Measurements from ENCODE around the gene ATP6V1F.

Gene ATP6V1F, protein sequence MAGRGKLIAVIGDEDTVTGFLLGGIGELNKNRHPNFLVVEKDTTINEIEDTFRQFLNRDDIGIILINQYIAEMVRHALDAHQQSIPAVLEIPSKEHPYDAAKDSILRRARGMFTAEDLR

DNA sequence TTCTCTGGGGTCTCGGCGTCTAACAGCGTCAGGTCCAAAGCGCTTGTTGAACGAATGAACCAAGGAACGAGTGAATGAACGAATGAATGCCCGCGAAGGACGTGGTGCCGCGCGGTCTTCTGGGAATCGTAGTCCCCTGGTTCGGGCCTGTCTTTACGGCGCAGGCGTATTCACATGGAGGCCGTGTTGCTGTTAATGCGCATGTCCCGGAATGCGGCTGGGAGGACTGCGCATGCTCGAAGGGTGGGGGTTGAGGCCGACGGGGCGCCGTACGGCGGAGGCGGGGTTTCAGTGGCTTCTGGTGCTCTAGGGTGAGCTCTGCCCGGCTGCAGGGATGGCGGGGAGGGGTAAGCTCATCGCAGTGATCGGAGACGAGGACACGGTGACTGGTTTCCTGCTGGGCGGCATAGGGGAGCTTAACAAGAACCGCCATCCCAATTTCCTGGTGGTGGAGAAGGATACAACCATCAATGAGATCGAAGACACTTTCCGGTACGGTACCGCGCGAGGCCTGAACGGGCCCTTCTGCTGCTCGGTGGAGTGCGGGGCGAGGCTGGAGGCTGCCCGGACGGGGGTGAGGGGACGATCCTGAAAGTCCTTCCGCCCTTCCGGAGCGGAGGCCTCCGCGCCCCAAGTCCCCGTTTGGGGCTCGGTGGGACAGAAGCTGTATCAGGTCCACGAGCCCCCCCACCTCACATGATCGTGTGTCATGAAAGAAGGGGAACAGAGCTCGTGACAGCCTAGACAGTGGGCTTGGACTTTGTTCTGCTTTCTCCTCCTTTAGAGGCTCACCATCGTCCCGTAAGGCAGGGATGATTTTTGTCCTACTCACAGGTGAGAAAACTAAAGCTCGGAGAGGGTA is at the start of gene ATP6V1F:
TSS of gene ATP6V1F (plus strand) at position 286 of the 862 bp plus-strand sequence. CDS start at position 335, 49 bp downstream.
- Mint-ChIP-seq H3K27ac (peak within 1 kb of the TSS; percentile 99), H3K36me3 (ENCODE audit: low read depth) (peaks cover 36% of the 10 kb centered on the region), H3K27me3 (no peaks in the 10 kb centered on the region), H3K9me3 (no peaks in the 10 kb centered on the region), H3K4me3 (peak within 1 kb of the TSS; percentile 99), H3K4me1 (ENCODE audit: low read depth) (peaks cover 22% of the 10 kb centered on the region)
- peak; percentile 100 for DNase-seq

DNA sequence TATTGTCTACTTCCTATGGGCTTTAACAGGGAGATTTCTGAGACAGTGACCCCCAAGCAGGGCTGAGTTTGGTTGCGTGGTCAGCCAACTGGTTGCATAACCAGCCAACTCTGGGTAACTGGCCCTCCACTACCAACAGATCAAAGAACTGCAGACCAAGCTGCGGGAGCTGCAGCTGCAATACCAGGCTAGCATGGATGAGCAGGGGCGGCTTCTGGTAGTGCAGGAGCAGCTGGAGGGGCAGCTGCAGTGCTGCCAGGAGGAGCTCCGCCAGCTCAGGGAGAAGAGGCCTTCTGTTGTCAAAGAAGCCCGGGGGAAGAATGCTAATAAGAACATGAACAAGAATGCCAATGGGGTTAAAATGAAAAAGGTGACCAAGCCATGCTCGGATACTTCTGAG is 48.2 kb upstream of the ATP6V1F start:
- Mint-ChIP-seq H3K27me3 (no peaks in the 10 kb centered on the region), H3K27ac (no peak overlapping the region), H3K36me3 (ENCODE audit: low read depth) (no peaks in the 10 kb centered on the region), H3K4me3 (no peak overlapping the region), H3K9me3 (no peaks in the 10 kb centered on the region), H3K4me1 (ENCODE audit: low read depth) (no peaks in the 10 kb centered on the region)
- no peak for DNase-seq

DNA sequence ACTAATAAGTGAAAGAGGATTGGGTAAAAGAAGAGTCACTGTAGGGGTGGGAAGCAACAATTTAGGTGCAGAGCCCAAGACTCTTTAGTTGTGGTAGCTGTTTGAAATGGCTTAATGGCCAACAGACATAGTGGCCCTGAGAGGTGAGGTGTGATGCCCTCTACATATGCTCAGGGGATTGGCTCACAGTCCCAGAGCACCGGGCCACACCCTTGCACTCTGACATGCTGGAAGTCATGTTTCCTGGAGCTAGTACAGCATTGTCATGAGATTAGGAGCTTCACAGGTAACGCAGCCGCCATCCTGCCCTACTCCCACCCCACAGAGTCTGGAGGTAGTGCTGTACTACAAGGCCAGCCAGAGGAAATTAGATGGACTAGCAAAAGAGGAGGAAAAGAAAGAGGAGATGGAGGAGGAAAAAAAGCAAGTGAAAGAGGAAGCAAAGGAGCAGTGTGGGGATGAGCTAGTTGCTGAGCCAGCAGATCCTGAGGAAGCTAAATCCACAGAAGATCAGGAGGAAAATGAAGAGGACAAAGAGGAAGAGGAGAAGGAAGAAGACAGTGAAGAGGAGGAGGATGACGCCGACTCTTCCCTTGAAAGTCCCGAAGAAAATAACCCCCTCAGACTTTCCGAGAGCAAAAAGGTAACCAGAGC is 47.2 kb upstream of the ATP6V1F start:
- H3K27me3 Mint-ChIP-seq = no peaks in the 10 kb centered on the region
- no peak overlapping the region for H3K4me3 Mint-ChIP-seq
- H3K27ac Mint-ChIP-seq = no peak overlapping the region
- peaks cover 6% of the 10 kb centered on the region for H3K4me1 Mint-ChIP-seq (ENCODE audit: low read depth)
- no peaks in the 10 kb centered on the region for H3K9me3 Mint-ChIP-seq
- no peak for DNase-seq
- H3K36me3 Mint-ChIP-seq (ENCODE audit: low read depth) = no peaks in the 10 kb centered on the region

DNA sequence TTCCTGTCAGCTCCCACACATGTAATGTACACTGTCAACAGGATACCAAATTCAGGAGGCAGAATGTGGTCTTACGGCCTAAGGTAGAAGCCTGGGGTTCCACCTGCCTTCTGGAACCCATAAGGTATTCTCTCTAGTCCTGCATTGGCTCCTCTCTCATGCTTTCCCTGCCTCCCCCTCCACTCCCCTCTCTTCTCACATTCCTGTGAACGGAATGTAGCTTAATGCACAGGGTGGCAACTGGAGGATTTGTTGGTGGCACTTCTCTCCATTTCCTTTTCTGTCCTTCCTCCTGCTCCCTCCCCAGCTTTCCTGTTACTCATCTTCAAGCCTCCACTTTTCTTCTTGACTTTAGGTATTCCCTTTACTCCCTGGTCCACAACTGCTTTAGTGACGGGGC is 44.0 kb upstream of the ATP6V1F start:
- Mint-ChIP-seq H3K27ac (no peak overlapping the region), H3K36me3 (ENCODE audit: low read depth) (no peaks in the 10 kb centered on the region), H3K27me3 (no peaks in the 10 kb centered on the region), H3K4me3 (no peak overlapping the region), H3K9me3 (no peaks in the 10 kb centered on the region), H3K4me1 (ENCODE audit: low read depth) (peaks cover 6% of the 10 kb centered on the region)
- no peak for DNase-seq

DNA sequence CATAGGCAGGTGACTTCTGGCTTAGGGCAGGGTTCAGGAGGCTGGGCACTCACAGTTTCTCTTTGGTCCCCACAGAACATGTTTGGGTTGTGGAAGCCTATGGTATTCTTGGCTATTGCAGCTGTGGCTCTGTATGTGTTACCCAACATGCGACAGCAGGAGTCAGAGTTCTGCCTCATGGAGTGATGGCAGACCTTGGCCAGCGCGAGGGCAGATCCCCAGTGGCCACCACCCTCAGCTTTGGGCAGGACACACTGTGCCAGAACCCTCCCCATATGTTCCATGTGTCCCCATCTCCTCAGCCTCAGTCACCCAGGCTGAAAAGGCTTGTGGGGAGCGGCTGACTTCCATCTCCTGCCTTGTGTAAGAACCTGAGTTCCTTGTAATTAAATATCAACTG is 40.9 kb upstream of the ATP6V1F start:
- Mint-ChIP-seq H3K4me3 (no peak overlapping the region), H3K27ac (no peak overlapping the region), H3K4me1 (ENCODE audit: low read depth) (peaks cover 6% of the 10 kb centered on the region), H3K36me3 (ENCODE audit: low read depth) (no peaks in the 10 kb centered on the region), H3K27me3 (peaks cover 3% of the 10 kb centered on the region), H3K9me3 (no peaks in the 10 kb centered on the region)
- DNase-seq = no peak

DNA sequence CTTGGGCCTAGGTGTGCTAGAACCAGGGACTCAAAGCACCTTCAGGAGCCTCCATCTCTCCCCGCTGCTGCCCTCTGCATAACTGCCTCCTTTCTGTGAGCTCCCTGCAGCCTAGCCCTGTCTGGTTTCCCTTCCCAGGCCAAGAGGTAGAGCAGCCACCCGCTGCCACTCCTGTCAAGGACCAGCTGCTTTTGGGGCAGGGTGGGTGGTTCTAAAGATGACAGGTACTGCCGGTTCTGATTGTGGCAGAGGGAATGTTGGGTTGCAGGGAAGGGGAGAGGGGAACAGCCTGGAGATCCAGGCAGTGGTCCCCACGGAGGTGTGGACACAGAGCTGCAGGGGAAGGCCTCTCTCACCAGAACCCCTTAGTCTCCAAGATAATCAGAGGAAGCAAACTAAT is 36.1 kb upstream of the ATP6V1F start:
- Mint-ChIP-seq H3K4me1 (ENCODE audit: low read depth) (peaks cover 13% of the 10 kb centered on the region), H3K27me3 (peaks cover 44% of the 10 kb centered on the region), H3K36me3 (ENCODE audit: low read depth) (no peaks in the 10 kb centered on the region), H3K9me3 (no peaks in the 10 kb centered on the region), H3K27ac (no peak overlapping the region), H3K4me3 (no peak overlapping the region)
- DNase-seq = no peak

DNA sequence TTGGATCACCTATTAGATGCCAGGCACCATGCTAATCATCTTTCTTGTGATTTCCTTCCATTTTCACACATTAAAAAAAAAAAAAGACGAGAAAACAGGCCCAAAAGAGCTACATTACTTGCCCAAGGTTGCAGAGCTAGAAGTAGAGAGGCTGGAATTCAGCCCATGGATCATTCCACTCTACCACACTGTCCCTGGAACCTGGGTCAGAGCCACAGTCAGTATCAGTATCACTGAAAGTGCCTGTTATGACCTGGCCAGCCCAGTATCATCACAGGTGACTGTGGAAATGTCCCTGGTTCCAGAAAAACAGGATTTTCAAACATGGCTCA is 35.8 kb upstream of the ATP6V1F start:
- peaks cover 47% of the 10 kb centered on the region for H3K27me3 Mint-ChIP-seq
- no peak overlapping the region for H3K27ac Mint-ChIP-seq
- no peak for DNase-seq
- H3K9me3 Mint-ChIP-seq = no peaks in the 10 kb centered on the region
- peaks cover 16% of the 10 kb centered on the region for H3K4me1 Mint-ChIP-seq (ENCODE audit: low read depth)
- no peaks in the 10 kb centered on the region for H3K36me3 Mint-ChIP-seq (ENCODE audit: low read depth)
- no peak overlapping the region for H3K4me3 Mint-ChIP-seq

DNA sequence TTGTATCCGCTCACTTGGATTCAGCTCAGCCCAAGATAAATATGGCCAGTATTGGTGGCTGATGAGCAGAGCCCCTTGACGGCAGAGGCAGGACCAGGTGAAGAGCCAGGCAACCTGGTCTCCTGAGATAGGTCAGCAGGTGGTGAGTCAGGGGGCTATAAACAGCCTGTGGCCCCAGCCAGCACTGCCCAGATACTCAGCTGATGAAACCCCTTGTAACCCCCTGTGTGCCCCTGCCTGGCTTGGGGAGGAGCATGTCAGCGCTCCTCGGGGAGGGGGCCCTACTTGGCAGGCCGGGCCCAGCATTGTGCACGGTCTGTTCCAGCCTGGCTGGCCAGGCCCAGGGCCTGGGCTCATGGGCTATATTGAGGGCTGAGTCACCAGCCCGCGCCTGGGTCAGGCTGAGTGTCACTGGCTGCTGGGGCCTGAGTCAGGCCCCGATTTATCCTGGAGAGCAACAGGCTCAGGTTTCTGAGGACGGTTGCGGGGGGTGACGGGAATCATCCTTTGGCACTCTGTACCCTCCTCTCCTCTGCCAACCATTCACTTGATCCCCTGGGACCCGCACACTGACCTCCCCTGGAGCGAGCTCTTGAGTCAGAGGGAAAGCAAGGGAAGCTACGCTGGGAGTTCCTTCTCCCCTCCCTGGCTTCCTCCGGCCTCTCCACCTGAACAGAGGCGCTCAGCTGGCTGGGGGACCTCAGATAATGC is 35.3 kb upstream of the ATP6V1F start:
- H3K4me3 Mint-ChIP-seq = no peak overlapping the region
- H3K36me3 Mint-ChIP-seq (ENCODE audit: low read depth) = no peaks in the 10 kb centered on the region
- H3K27me3 Mint-ChIP-seq = peaks cover 50% of the 10 kb centered on the region
- DNase-seq = no peak
- H3K9me3 Mint-ChIP-seq = no peaks in the 10 kb centered on the region
- H3K27ac Mint-ChIP-seq = no peak overlapping the region
- peaks cover 17% of the 10 kb centered on the region for H3K4me1 Mint-ChIP-seq (ENCODE audit: low read depth)

DNA sequence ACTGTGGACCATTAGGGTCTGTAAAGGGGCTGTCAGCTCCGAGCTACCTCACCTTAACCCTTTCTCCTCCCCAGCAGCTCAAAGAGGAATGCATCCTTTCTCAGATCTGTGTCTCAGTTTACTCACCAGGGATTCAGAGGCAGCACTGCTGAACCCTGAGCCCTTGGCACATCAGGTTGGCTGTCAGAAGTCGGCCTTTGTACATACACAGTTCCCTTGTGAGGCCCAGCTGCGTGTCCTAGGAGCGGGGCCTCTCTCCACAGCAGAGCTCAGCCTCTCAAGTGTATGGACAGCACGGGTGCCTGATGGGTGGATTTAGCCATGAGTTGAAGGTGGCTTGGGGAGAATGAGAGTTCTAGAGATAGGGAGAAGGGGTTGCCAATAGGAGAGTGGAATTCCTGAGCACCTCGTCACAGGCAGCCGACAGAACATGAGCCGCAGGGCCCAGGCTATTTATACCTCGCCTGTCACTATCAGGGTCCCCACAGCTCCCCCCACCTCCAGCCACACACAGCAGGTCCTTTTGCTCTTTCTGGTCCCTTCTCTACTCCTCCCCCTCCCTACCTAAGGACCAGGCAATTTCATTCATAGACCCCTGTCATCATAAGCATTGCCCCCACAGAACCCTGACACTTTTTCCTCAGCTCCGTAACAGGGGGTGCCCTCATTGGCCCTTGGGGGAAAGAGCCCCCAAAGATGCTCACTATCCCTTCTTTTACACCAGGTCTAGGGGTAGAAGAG is 34.5 kb upstream of the ATP6V1F start:
- Mint-ChIP-seq H3K27me3 (peaks cover 52% of the 10 kb centered on the region), H3K27ac (no peak overlapping the region), H3K4me1 (ENCODE audit: low read depth) (peaks cover 17% of the 10 kb centered on the region), H3K4me3 (no peak overlapping the region), H3K9me3 (no peaks in the 10 kb centered on the region), H3K36me3 (ENCODE audit: low read depth) (no peaks in the 10 kb centered on the region)
- DNase-seq = no peak

DNA sequence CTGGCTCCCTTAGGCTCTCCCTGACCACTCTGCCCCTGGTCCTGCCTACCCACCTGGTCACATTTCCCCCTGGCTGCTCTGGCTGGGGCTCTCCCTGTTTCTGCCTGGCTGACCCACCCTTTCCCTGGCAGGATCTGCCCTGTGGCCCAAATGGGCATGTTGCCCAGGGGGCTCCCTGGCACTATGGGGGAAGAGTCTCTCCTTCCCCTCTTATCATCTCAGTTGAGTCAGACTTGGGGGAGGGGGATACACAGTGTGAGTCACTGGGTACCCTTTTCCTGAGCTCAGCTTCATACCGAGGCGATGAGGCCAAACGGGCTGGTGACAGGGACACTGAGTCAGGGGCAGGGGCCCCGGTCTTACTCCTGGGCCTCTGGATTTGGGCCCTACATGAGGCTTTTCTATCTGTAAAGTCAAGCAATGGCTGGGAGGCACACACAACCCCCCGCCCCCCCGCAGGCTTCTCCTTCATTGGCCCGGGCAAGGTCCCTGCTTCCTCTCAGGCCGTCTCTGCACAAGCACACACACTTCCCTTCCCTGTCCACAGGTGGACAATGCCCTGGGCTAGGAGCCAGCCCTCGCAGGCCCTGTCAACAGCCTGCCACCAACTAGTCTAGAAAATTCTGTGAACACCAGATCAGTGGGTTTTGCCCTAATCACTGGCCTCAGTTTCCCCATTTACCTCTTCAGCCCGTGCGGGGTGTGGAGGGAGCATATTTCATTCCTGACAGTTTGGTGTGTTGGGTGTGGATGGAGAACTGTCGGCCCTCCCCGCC is 33.1 kb upstream of the ATP6V1F start:
- no peak overlapping the region for H3K27ac Mint-ChIP-seq
- DNase-seq = no peak
- H3K9me3 Mint-ChIP-seq = no peaks in the 10 kb centered on the region
- peak overlapping the region; percentile 39 for H3K4me3 Mint-ChIP-seq
- no peaks in the 10 kb centered on the region for H3K36me3 Mint-ChIP-seq (ENCODE audit: low read depth)
- H3K4me1 Mint-ChIP-seq (ENCODE audit: low read depth) = peaks cover 17% of the 10 kb centered on the region
- H3K27me3 Mint-ChIP-seq = peaks cover 52% of the 10 kb centered on the region

DNA sequence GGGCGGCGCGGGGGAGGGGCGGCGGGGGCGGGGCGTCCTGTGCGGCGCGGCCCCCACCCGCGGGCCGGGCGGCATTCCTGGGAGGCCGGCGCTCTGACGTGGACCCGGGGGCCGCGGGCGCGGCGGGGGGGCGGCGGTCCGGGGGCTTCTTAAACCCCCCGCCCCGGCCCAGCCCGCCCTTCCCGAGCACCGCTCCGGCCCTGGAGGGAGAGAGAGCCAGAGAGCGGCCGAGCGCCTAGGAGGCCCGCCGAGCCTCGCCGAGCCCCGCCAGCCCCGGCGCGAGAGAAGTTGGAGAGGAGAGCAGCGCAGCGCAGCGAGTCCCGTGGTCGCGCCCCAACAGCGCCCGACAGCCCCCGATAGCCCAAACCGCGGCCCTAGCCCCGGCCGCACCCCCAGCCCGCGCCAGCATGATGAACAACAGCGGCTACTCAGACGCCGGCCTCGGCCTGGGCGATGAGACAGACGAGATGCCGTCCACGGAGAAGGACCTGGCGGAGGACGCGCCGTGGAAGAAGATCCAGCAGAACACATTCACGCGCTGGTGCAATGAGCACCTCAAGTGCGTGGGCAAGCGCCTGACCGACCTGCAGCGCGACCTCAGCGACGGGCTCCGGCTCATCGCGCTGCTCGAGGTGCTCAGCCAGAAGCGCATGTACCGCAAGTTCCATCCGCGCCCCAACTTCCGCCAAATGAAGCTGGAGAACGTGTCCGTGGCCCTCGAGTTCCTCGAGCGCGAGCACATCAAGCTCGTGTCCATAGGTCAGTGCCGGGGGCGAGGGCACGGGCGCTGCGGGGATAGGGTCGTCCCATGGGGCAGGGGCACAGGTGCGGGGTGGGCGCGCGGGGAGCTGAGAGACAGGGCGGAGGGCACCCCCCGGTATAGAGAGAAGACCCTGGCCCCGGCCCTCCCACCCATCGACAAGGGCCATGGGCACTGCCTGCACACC is 32.2 kb upstream of the ATP6V1F start, which contains the start of gene FLNC:
TSS of gene FLNC (plus strand) at position 176 of the 947 bp plus-strand sequence. CDS start at position 408, 232 bp downstream.
- Mint-ChIP-seq H3K4me1 (ENCODE audit: low read depth) (peaks cover 17% of the 10 kb centered on the region), H3K27me3 (peaks cover 52% of the 10 kb centered on the region), H3K9me3 (no peaks in the 10 kb centered on the region), H3K27ac (no peak within 1 kb of the TSS), H3K4me3 (peak within 1 kb of the TSS; percentile 61), H3K36me3 (ENCODE audit: low read depth) (no peaks in the 10 kb centered on the region)
- DNase-seq = peak; percentile 58

DNA sequence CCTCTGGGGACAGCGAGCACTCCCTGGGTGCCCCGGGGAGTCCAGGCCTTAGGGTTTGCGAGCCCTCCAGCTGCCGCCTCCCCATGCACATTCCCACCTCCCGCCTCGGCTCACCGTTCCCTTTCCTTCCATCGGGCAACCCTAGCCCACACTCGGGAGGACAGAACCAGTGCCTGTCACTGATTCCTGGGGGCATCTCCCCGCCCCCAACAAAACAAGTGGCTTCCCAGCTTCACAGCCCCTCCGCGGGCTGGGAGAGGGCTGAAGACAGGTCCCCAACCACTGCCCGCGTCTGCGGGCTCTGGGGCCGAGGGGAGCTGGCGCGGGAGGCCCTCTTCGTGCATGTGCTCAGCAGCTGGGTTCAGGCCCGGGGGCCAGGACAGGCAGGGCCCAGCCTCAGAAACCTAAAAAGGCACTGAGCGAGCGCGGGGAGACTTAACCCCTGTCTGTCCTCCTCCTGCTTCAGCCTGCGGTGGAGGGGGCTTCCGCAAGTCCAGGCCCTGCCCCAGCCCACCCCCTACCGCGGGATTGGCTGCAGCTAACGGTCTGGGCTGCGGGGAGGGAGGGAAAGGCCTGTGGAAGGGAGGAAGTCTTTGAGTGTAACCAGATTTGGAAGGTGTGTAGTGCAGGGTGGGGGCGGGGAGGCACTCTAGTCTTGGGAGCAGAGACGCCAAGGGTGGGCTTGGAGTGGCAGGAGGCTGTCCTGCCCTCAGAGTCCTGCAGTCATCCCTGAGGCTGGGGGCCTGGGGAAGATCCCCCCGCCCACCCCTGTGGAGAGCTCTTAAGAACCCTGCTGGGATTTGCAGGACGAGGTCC is 31.3 kb upstream of the ATP6V1F start:
- no peak overlapping the region for H3K4me3 Mint-ChIP-seq
- no peaks in the 10 kb centered on the region for H3K36me3 Mint-ChIP-seq (ENCODE audit: low read depth)
- peaks cover 52% of the 10 kb centered on the region for H3K27me3 Mint-ChIP-seq
- H3K9me3 Mint-ChIP-seq = no peaks in the 10 kb centered on the region
- H3K4me1 Mint-ChIP-seq (ENCODE audit: low read depth) = peaks cover 17% of the 10 kb centered on the region
- H3K27ac Mint-ChIP-seq = no peak overlapping the region
- peak; percentile 53 for DNase-seq

Data from activated T-cell treated with anti-CD3 and anti-CD28 coated beads, Interleukin-2, amount 50 U/mL, for 24 hours (primary cell).